Astrocyte of the spinal cord (primary cell): Measurements from ENCODE around the gene LHPP.

Source experiments
- DNase-seq: peaks from one replicate; pipeline ENCODE4 v3.0.0; 2011; ENCODE audit warnings: low read depth, low spot score
- H3K4me3 ChIP-seq: 2 replicates; pipeline ENCODE4 v1.5.1; 2011; ENCODE audit warnings: low read depth, mild to moderate bottlenecking, low read length, moderate library complexity
- in situ Hi-C: cut with HindIII; loops from 2 replicates; pipeline ENCODE4 v1.10.0; 2017; ENCODE audit warnings: low sequenced_read_pairs
- TF ChIP-seq, protein P1 (sequence below): IDR thresholded peaks from 2 replicates; pipeline ENCODE4 v1.5.1; 2012; ENCODE audit warnings: low read depth, mild to moderate bottlenecking, low read length, inconsistent platforms

LHPP gene

DNA sequence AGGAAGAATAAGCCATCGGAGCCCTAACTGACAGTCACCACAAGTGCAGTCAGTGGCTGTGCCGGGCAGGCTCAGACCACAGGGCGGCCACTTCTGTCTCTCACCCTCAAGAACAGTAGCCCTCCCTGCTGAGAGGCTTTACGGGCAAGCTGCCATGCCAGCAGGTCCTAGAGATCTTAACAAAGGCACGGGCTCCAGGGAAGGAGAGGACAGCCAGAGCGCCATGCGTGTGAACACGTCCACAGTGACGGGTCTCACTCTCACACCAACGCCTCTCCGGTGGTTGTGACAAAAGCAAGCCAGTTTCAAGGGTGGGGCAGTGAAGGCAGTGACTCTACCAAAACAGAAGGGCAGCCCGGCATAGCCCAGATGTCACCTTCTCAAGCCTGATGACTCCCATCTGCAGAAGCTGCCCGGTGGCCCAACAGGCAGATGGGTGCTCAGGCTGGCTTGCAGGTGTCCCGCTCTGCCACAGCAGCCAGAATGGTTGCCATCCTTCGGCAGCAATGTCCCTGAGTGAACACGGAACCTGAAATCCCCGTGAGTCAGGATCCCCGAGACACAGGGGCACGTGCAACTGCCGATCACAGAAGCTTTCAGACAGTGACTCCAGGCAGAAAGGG is 180.6 kb downstream of the LHPP start:
- no peak overlapping the region for H3K4me3 ChIP-seq
- TF ChIP-seq, protein P1, sequence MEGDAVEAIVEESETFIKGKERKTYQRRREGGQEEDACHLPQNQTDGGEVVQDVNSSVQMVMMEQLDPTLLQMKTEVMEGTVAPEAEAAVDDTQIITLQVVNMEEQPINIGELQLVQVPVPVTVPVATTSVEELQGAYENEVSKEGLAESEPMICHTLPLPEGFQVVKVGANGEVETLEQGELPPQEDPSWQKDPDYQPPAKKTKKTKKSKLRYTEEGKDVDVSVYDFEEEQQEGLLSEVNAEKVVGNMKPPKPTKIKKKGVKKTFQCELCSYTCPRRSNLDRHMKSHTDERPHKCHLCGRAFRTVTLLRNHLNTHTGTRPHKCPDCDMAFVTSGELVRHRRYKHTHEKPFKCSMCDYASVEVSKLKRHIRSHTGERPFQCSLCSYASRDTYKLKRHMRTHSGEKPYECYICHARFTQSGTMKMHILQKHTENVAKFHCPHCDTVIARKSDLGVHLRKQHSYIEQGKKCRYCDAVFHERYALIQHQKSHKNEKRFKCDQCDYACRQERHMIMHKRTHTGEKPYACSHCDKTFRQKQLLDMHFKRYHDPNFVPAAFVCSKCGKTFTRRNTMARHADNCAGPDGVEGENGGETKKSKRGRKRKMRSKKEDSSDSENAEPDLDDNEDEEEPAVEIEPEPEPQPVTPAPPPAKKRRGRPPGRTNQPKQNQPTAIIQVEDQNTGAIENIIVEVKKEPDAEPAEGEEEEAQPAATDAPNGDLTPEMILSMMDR, result no peak
- no peak for DNase-seq
- in situ Hi-C loops, result no loop called here

DNA sequence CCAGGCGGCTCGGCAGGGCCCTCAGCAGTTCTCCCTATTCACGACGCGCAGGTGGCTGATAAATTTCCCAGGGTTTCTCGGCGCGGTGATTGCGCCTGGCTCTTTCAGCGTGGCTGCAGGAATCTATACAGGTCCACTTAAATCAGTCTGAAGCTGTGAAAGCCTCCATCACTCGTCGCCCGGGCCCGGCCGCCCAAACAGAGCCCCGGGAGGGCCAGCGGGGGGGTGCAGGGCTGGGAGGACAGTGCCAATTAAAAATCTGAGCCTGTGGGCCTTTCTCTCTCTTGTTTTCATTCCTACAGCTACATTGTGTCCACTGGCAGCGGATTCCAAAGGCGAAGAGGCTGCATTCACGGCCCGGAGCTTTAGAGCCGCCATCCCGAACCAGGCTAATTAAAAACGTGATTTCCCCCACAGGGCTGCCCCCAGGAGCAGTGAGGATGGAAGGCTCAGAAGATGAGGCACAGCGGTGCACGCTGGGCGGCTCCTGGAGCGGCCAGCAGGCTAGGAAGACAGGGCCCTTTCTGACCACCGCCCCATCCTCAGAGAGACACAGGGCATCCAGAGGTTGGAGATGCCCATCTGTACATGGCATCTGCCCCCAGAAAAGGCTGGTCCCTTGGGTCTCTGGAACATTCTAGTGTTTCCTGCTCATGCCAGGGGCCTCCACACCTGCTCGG is 181.8 kb downstream of the LHPP start:
- in situ Hi-C loops, result no loop called here
- no peak for DNase-seq

DNA sequence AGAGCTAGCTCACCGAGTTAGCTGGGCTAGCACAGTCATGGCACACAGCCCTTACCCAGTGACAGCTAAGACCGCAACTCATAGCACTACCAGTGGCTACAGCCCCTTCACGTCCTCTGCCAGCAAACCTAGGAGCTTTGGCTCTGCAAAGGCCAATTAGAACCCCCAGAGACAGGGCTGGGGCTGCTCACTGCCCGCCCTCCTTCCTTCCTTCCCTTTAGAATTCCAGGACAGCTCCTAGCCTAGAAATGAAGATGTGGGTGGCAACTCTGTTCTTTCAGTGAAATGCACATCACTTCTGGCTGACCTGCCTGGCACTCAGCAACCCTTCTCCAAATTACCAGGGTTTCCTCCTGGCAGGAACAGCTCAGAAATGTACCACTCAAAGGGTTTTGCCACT is 182.6 kb downstream of the LHPP start:
- DNase-seq, result no peak
- H3K4me3 ChIP-seq, result no peak overlapping the region
- in situ Hi-C loops, result no loop called here
- TF ChIP-seq, protein P1, result no peak

More for the DNA sequence above, 181.8 kb downstream of the LHPP start:
- TF ChIP-seq, protein P1, result no peak
- H3K4me3 ChIP-seq, result no peak overlapping the region

DNA sequence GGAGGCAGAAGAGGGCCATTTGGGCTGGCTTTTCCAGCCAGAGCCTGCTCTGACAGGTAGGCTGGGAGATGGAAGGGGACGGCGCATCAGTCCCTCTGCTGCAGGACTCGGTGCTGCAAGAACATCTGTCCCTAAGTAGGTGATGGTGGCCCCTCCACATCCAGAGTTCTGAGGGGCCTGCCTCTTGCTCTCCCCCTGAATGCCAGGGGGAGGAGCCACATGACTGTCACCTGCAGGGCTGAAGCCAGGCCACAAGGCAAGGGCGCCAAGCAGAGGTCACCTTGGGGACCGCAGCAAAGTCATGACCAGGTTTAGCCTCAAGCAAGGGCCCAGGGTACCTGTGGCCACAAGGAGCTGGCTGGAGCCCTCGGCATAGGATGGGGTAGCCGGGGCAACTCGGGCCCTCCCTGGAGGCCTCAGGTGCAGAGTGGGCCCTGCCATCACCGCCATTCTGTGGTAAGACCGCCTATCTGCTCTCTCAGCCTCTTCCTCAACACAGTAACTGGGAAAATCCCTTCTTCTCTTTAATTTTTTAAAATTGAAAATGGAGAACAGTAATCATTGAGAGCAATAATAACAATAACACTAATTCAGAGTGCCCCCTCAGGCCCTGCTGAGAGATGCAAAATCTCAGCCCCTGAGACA is 183.3 kb downstream of the LHPP start:
- no peak overlapping the region for H3K4me3 ChIP-seq
- in situ Hi-C loops, result no loop called here
- DNase-seq, result no peak
- TF ChIP-seq, protein P1, result no peak

DNA sequence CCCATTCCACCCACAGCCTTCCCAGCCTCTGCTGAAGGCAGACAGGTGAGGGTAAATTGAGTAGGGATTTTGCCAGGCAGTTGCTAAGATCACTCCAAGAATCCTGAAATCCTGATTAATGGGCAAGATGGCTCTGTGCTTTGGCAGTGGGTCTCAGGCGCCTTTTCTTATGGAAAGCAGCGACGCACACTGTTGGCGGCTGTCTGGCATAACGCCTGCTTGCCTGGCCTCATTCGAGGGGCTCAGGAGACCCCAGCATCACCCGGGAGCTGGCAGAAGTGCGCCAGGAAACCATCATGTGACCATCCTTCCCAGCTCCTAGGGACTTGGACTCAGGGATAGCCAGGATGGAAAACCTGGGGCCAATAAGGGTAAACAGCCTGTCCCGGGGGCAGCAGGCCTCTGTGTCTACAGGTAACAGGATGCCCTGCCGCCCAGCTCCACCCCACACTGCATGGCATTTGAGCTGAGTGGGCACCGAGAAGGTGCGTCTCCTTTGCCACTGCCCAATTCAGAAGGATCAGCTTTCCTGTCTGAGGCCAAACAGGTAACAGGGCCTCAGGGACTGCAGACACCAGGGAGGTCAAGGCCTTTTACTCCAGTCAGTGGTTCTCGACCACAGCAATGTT is 184.0 kb downstream of the LHPP start:
- in situ Hi-C loops, result no loop called here
- TF ChIP-seq, protein P1, result no peak
- no peak overlapping the region for H3K4me3 ChIP-seq
- no peak for DNase-seq

DNA sequence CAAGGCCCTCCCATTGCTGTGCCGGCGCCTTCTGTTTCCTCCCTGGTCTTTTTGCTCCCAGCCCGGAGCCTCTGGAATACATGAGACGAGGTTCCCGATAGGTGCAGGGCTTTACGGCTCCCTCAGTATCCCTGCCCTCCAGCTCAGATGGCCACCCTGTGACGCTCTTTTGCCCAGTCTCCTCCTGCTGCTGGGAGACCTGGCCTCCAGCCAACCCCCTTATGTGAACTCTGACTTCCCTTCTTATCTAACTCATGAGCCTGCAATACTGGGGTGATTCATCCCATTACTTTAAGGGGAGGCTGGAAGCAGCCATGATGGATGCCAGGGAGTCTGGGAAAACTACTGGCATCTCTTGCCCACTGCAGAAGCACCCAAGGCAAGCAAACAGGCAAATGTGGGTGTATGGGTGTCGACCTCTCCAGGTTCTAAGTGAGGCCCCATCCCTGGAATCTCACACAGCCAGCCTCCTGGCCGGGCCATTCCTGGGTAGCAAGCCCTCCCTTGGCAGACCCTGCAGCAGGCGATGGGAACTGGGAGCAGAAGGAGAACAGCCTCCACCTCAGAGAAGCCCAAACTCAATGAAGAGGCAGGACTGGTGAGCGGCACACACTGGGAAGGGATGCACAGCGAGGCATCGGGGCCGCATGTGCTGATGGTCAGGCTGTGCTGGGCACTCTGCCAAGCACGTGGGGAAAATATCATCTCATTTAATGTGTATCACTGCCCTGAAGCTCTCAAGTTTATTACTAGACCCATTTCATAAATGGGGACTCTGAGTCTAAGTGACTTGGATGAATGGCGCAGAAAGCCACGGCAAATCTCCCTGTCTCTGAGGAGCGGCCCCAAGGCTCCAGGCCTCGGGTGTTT is 185.1 kb downstream of the LHPP start:
- H3K4me3 ChIP-seq, result no peak overlapping the region
- in situ Hi-C loops, result no loop called here
- TF ChIP-seq, protein P1, result no peak
- DNase-seq, result peak; percentile 51
